ENCODE results near the gene CDC42BPB.

DNA sequence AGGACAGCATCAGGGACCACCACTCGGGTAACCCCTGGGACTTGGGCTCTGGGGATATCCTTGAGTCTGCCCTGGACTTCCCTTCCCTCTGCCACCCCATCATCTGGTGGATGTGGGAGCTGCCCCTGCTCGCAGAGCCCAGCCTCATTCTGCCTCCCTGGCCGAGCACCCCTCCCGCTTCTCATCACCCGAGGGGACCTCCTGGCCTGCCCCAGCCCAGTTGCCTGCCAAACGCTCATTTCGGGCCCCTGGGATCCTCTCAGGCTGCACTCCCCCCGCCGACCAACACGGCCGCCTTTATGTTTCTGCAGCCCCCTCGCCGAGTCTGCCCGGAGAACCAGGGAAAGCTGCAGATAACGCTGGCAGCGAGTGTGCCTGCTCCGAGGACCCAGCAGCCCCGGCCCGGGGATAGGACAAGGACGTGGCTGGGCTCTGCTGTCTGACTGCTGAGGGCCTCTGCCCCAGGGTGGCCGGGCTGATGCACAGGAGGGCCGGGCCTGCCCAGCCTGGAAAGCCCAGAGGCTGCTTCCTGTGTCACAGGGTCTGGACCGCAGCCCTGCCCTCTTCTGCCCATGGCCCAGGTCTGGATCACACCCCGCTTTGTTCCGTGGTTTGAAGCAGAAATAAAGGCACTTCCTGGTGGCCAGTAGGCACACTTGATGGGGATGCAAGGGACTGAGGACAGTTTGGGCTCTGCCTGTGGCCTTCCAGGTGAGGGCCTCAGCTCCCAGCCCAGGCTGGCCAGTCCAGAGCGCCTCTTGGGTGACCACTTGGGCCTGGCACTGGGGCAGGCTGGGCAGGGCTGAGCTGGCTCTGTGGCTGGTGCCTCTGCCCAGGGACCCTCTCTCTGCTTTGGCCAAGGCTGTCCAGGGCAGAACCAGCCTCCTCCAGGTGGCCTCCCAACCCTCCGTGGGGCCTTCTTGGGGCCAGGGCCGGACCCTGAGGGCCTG lies 32.3 kb upstream of the CDC42BPB start:
- TF ChIP-seq, protein P1, sequence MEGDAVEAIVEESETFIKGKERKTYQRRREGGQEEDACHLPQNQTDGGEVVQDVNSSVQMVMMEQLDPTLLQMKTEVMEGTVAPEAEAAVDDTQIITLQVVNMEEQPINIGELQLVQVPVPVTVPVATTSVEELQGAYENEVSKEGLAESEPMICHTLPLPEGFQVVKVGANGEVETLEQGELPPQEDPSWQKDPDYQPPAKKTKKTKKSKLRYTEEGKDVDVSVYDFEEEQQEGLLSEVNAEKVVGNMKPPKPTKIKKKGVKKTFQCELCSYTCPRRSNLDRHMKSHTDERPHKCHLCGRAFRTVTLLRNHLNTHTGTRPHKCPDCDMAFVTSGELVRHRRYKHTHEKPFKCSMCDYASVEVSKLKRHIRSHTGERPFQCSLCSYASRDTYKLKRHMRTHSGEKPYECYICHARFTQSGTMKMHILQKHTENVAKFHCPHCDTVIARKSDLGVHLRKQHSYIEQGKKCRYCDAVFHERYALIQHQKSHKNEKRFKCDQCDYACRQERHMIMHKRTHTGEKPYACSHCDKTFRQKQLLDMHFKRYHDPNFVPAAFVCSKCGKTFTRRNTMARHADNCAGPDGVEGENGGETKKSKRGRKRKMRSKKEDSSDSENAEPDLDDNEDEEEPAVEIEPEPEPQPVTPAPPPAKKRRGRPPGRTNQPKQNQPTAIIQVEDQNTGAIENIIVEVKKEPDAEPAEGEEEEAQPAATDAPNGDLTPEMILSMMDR (IDR thresholded peaks at IDR 0.05), result no peak
- no peak for TF ChIP-seq POLR2A (IDR thresholded peaks at IDR 0.05)
